GM18868 (cell line): Measurements from ENCODE around the gene CAPN5.
"Not testable (repeated sequence)": the region's sequence is repeated elsewhere in the genome, so short reads cannot be mapped to it uniquely, and the experiment has no call there.

Experiments used
- ATAC-seq: cut with Tn5 transposase; IDR thresholded peaks from one replicate; pipeline ENCODE4 v1.9.1; 2021; ENCODE audit warnings: mild to moderate bottlenecking, moderate library complexity; ENCODE audit not compliant: unreplicated experiment

The CAPN5 gene

DNA sequence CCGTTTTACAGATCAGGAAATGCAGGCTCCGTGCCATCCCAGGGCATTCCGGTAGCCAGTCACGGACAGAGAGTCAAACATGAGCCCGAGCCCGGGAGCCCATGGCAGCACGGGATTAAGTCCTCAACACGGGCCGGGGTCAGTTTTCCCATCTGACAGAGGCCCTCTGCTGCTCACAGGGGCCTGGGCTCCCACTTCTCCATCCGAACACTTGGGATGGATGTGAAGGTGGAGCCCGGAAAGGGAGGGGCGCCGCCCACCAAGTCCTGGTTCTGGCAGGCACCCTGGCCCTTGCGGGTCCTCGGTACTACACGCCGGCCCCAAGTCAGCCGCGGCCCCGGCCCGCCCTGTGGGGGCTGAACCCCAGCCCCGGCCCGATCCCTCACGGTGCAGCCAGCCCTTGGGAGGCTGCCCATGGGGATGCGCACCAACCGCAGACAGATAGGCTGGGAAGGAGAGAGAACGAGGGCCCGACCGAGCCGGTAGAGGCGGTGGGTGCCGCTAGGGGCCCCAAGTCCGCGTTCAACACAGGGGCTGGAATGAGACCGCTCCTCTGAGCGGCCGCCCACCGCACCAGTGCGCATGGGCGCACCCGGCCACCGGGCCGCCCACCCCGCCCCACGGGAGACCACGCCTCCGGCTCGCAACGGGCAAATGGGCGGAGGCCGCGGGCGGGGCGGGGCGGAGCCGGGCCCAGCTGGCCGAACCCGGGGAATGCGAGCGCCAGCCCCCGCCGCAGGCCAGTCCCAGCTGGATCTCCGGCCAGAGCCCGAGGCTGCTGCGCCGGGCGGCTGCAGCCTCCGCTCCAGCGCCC, at the start of gene CAPN5:
Gene CAPN5, plus strand, starts transcription at position 743 of the 814 bp plus-strand sequence. CDS start 17,916 bp downstream, outside the sequence.
- ATAC-seq, result peak; percentile 93

DNA sequence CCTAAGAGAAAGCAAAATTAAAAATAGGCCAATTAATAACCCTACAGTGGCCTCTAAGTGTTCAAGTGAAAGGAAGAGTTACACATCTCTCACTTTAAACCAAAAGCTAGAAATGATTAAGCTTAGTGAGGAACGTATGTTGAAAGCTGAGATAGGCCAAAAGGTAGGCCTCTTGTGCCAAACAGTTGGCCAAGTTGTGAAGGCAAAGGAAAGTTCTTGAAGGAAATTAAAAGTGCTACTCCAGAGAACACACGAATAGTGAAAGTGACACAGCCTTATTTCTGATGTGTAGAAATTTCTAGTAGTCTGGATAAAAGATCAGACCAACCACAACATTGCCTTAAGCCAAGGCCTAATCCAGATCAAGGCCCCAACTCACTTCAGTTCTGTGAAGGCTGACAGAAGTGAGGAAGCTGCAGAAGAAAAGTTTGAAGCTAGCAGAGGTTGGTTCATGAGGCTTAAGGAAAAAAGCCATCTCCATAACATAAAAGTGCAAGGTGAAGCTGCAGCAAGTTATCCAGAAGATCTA, 48.3 kb upstream of the CAPN5 start:
- not testable (repeated sequence) for ATAC-seq

DNA sequence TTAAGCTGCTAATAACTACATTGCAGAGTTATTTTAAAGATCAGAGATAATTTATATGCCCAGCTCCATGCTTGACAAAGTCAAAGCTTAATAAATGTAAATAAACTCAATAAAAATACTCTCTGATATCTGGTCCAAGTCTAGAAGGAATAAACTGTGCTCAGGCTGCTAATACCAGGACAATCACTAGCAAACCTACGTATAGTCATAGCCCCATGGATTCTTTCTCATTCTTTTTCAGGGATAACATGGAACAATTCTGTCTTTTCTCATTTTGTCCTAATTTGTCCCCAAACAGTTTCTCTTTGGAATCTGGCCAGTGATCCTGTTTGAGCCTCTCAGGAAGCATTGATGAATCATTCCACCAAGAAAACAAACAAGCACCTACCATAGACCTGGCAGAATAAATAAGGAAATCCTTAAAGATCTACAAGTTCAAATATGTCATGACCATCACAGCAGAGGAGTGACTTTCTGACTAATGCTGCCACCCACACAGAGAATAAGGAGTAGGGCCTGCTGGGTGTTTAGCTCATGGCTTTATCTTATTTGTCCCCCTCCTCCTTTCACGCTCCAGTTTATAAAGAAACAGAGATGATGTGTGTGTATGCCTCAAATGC, 46.7 kb upstream of the CAPN5 start:
- ATAC-seq, result no peak

DNA sequence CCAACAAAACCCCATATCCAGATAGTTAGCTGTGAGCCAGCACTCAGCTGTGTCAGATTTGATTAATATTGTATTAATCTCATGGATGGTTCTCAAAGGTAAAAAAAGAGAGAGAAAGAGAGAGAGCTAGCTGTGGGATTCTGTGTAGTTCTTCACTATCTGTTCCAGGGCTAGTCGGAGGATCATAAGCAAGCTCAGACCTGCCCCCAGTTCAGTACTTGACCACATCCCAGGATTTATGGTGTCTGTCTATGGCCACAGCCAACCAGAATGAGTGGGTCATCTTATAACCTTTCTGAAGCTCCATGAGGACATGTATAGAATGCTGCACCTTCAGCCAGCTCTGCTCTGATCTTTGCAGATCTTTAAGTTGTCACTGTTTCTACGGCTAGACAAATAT, 46.0 kb upstream of the CAPN5 start:
- no peak for ATAC-seq

DNA sequence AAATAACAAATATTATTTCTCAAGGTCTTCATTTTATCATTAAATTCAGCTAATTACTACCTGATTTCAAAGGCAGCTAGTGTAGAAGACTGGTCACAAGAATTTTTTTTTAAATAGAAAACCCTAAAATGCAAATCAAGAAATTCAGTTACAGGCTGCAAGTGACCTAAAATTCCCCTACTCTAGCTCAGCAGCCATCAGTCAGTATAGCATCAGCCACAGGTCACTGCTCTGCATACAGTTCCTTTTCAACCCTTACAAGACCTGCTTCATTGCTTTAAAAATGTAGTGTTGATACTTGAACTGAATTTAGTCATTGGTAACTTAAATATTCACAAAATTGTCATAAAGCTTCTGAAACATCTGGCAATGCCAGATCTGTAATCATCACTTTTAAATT, 42.0 kb upstream of the CAPN5 start:
- no peak for ATAC-seq

DNA sequence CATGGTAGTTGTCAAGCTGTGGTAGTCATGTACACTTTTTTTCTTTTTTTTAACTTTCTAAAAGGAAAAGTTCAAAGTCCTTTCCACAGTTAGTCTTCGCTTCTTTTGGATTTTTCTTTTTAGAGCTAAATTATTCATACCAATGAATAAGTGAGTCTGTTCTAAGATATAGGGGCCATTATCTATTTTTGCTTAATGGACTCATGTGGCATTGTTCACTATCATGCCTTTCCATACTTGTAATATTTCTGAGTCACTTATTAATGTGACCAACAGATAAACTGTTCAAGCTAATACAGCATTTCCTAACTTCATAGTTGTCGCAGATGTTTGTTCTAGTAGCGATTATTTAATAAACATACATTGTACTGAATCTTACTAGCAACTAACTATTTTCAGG, 40.5 kb upstream of the CAPN5 start:
- ATAC-seq, result no peak

DNA sequence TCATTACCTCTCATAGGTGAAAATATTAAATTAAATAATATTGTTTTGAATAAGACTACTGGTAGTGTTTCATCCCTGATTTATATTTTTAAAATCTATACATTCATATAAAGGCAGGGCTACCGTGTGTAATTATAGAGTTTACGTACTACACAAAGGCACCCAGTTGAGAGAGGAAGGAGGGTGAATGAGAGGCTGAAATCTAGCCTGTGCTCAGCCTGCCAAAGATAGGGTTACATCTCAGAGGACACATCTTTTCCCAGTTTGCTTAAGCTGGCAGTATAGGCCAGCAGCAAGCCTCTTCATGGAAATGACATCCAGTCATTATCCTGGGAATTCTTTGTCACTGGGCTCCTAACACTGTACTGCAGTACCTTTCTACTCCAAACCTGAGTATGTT, 40.0 kb upstream of the CAPN5 start:
- ATAC-seq, result no peak

DNA sequence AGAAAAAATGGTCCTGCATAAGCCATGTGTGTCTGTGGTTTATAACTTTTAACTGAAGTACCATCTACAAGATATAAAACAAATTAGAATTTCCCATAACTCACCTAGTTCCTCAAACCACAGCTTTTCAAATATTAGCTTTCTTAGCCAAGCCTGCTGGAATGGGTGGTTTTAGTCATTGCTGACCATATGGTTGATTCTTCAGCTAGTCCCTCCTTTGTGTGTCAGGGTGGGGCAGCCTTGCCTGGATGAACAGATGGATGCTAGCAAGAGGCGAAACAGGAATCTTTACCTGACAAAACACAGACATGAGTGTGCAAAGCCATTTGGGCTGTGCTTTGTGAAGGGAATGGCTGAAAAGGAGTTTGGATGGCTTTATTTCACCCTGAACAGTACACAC, 39.5 kb upstream of the CAPN5 start:
- ATAC-seq, result no peak

DNA sequence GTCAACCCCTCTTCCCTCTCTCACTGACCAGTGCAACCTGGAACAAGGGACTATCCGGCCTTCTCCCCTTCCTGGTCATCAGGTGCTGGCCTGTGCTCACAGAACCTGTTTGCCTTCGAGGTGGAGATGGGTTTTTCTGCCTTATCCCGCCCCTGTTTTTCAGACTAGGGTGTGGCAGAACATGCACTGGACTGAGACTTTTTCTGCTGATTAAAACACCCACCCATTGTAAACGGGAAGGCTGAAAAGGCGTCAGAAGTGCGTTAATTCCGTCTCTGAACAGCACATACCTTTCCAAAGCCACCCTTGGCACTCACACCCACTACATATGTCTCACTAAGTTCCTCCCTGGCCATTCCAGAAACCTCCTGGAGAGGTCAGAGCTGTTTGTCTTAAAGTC, 36.9 kb upstream of the CAPN5 start:
- no peak for ATAC-seq

DNA sequence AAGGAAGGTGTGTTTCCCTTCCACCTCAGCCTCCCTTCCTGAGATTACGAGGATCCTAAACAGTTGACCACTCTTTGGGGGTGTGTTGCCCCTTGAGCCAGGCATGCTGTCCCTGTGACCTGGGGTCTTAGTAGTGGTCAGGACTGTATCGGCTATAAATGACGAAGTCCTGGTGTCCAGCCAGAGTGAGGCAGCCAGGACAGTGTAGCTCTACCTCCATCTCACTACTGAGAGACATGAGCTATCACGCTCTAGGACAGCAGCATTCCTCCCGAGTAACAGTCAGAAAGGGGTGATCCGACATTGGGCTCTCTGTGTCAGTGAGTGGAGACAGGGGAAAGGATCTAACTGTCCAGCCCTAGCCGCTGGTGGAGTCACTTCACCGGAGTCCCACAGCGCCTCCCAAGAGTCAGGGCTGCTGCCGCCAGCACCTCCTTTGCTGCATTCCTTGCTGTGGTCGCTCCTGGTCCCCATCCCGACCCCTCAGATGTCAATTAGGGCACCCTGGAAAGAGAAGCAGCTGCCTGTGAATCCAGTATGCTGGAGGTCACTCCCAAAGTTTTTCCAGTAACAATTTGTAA, 35.8 kb upstream of the CAPN5 start:
- no peak for ATAC-seq

DNA sequence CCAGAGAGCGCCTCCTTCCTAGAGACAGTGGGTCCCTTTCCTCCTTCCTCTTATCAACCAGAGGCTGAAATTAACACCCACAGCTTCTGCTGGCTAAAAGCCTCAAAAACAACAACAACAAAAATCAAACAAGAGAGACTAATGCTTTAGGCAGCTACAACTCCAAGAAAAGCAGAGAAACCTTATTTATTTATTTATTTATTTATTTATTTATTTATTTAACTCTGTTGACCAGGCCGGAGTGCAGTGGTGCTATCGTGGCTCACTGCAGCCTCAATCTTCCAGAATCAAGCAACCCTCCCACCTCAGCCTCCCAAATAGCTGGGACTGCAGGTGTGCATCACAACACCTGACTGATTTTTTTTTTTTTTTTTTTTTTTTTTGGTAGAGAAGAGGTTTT, 35.2 kb upstream of the CAPN5 start:
- ATAC-seq, result no peak

DNA sequence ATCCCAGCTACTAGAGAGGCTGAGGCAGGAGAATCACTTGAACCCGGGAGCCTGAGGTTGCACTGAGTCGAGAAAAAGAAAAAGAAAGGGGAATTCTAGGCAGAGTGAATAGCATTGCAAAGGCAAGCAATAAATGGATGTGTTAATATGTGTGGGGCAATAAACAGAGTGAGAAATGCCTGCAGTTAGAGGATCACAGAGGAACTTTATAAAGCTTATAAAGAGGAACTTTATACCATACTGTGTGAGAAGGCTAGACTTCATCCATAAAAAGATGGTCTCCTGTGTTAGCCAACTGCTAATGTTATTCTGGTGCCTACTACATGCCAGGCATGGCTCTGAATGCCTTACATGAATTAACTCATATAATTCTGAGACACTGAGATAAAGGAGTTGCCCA, 31.7 kb upstream of the CAPN5 start:
- no peak for ATAC-seq

DNA sequence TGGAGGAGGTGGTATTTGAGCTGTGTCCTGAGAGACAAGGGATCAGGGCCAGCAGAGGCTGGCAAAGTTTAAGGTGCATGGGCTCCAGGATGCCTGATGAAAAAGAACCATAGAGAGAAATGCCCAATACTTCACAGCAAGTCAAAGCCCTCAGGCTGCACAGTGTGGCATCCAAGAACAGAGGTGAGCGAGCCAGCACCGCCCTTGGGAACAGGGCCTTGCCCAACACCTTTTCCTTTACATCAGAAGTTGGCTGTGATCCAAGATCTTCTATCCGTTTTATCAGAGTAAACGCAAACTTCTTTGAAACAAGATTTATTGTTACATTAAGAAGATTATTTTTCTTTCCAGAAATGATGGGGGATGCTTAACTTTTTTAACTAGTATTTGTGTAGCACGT, 31.2 kb upstream of the CAPN5 start:
- no peak for ATAC-seq

DNA sequence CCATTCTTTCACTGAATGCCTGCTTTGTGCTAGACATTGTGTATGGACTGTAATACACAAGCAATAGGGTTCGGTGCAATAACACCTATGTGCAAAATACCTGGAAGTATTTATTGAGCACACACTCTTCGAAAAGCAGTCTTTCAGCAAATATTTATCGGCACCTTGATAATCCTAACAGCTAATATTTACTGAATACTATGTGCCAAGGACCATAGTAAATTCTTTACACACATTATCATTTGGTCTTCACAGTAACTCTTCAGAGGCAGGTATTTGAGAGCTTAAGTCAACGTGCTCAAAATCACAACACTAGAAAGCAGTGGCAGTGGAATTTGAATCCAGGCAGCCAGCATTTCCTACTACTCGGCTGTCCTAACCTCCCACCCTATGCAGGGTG, 30.4 kb upstream of the CAPN5 start:
- ATAC-seq, result no peak

DNA sequence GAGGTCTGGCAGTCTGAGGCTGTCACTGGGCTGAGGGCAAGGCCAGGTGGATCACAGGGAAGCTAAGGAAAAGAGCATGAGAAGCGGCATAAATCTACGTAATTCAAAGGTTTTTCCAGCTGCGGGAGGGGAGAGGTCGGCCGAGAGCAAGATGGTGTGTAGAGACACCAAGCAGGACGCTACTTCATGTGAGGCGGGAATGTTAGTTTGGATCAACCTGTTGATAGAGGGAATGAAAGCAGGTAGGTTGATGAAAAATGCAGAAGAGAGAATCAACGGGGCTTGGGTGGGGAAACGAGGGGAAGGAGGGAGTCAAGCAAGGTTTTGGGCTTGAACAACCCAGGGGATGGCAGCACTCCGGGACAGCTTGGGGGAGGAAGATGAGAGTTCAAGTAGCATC, 29.7 kb upstream of the CAPN5 start:
- no peak for ATAC-seq

DNA sequence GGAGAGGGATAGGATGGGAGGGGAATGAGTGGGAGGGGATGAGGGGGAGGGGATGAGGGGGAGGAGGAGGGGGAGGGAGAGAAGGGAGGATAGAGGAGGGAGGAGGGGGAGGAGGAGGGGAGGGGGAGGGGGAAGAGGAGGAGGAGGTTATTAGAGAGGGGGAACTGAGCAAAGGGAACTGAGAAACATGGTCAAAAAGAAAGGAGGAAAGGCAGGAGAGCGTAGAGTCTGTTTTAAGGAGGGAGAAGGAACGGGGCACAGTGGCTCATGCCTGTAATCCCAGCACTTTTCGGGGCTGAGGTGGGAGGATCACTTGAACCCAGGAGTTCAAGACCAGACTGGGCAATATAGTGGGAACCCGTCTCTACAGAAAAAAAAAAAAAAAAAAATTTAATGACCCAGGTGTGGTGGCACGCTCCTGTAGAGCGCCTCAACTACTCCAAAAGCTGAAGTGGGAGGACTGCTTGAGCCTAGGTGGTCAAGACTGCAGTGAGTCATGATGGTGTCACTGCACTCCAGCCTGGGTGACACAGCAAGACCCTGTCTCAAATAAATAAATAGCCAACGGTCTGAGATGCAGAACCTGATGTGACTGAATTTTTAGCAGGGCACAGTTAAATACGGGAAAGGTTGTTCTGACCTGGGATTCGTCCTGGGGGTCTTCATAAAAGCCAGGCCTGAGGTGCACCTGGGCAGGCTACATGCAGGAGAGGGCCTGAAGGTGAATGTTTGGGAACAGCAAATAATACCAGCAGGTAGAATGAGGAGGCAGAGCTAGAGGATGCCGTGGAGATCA, 28.5 kb upstream of the CAPN5 start:
- no peak for ATAC-seq

DNA sequence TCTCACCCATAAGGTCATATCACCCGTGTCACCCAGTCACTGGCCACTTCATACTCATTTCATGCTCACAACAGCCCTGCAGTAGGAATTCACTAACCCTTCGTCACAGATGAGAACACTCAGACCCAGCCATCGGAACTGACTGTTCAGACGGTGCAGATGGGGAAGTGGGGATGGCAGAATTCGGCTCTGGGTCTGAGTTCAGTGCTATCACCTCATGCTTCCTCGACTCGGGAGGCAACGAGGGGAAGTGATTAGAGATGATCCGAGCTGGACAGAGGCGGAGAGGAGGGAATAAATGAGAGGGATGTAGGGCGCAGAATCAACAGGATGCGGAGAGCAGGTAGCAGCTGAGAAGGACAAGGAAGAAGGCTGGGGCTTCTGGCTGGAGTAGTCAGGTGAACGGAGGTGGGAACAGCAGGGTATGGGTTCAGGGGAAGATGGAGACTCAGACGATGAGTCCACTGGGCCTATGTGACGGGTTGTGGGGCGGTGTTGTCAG, 27.9 kb upstream of the CAPN5 start:
- ATAC-seq, result no peak

DNA sequence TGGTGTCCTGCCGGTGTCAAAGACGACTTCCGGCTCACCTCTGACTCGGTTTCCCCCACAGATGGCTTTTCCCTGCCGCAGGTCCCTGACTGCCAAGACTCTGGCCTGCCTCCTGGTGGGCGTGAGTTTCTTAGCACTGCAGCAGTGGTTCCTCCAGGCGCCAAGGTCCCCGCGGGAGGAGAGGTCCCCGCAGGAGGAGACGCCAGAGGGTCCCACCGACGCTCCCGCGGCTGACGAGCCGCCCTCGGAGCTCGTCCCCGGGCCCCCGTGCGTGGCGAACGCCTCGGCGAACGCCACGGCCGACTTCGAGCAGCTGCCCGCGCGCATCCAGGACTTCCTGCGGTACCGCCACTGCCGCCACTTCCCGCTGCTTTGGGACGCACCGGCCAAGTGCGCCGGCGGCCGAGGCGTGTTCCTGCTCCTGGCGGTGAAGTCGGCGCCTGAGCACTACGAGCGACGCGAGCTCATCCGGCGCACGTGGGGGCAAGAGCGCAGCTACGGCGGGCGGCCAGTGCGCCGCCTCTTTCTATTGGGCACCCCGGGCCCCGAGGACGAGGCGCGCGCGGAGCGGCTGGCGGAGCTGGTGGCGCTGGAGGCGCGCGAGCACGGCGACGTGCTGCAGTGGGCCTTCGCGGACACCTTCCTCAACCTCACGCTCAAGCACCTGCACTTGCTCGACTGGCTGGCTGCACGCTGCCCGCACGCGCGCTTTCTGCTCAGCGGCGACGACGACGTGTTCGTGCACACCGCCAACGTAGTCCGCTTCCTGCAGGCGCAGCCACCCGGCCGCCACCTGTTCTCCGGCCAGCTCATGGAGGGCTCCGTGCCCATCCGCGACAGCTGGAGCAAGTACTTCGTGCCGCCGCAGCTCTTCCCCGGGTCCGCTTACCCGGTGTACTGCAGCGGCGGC, 27.0 kb upstream of the CAPN5 start:
- no peak for ATAC-seq

DNA sequence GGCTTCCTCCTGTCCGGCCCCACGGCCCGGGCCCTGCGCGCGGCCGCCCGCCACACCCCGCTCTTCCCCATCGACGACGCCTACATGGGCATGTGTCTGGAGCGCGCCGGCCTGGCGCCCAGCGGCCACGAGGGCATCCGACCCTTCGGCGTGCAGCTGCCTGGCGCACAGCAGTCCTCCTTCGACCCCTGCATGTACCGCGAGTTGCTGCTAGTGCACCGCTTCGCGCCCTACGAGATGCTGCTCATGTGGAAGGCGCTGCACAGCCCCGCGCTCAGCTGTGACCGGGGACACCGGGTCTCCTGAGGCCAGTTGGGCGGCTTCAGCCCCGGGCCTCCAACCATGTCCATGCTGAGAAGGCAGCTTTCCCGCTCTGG, 26.4 kb upstream of the CAPN5 start:
- ATAC-seq, result no peak

DNA sequence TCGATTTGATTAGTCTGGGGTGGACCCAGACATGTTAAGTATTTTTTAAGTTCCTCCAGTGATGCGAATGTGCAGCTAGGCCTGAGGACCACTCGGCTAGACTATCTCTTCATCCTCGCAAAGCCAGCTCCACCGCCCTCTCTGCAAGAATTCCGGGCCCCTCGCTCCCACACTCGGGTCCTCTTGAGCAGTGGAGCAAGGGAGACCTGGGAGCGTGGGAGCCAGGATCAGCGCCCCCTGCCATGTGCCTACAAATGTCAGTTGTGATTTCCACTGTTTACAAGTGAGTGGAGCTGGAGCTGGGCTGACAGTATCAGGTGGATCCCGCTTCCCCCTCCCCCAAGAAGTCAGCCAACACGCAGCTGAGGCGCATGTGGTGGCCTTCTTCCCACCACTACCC, 25.9 kb upstream of the CAPN5 start:
- no peak for ATAC-seq
